ENCODE data around the gene FYB1.
"Not testable (repeated sequence)": the region's sequence is repeated elsewhere in the genome, so short reads cannot be mapped to it uniquely, and the experiment has no call there.

Gene FYB1

DNA sequence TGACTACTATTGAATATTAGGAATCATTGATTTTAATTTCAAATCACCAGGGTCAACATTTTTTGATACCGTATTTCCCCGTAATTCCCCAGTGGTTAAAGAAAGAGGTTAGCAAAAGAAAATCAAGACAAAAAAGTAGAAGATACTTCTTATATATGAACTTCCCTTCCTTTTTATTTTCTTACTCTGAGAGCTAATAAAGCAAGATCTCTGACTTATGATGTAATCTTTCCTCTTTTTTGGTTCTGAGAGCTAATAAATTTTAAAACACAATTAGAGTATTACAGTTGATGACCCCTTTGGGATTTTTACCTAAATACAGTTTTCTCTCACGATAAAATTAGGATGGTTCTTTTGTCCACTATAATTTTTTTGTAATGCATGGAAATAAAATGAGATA, 9.2 kb upstream of the FYB1 start:
- no peaks in the 10 kb centered on the region for H3K4me1 ChIP-seq (ENCODE audit: control insufficient read depth, insufficient read depth, low read length)
- H3K27me3 ChIP-seq (ENCODE audit: control insufficient read depth in 1 of 2, insufficient read depth in 2 of 2, low read length in 2 of 2): no peaks in the 10 kb centered on the region

DNA sequence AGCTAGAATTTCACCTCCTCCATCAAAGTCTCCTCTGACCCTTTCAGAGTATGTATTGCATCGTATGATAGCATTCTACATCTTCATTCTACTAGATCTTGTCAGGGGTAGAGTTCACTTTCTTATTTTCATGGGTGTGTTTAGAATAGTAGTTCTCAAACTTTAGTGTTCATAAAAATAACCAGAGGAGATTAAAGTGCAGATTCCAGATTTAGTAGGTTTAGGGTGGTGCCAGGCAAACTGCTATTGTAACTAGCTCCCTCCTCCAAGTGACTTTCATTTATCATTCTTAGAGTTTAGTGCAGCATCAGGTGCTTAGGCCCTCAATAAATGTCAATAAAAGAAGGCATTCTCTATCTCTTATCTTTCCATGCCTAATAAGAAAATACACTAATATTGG, 7.2 kb upstream of the FYB1 start:
- Histone ChIP-seq H3K27ac (ENCODE audit: low read length) (no peak overlapping the region), H3K9ac (ENCODE audit: low read length in 2 of 2) (no peak overlapping the region), H3K4me1 (ENCODE audit: control insufficient read depth, insufficient read depth, low read length) (no peaks in the 10 kb centered on the region), H3K27me3 (ENCODE audit: control insufficient read depth in 1 of 2, insufficient read depth in 2 of 2, low read length in 2 of 2) (no peaks in the 10 kb centered on the region), H3K36me3 (ENCODE audit: control insufficient read depth in 2 of 2, insufficient read depth in 2 of 2, low read length in 2 of 2) (no peaks in the 10 kb centered on the region), H3K9me3 (ENCODE audit: control insufficient read depth in 2 of 2, low read length in 2 of 2) (no peaks in the 10 kb centered on the region), H3K4me3 (ENCODE audit: low read length in 2 of 2) (no peak overlapping the region)

More for the DNA sequence above, 9.2 kb upstream of the FYB1 start:
- Histone ChIP-seq H3K9me3 (ENCODE audit: control insufficient read depth in 2 of 2, low read length in 2 of 2) (no peaks in the 10 kb centered on the region), H3K4me3 (ENCODE audit: low read length in 2 of 2) (no peak overlapping the region), H3K9ac (ENCODE audit: low read length in 2 of 2) (no peak overlapping the region), H3K27ac (ENCODE audit: low read length) (no peak overlapping the region), H3K36me3 (ENCODE audit: control insufficient read depth in 2 of 2, insufficient read depth in 2 of 2, low read length in 2 of 2) (no peaks in the 10 kb centered on the region)

DNA sequence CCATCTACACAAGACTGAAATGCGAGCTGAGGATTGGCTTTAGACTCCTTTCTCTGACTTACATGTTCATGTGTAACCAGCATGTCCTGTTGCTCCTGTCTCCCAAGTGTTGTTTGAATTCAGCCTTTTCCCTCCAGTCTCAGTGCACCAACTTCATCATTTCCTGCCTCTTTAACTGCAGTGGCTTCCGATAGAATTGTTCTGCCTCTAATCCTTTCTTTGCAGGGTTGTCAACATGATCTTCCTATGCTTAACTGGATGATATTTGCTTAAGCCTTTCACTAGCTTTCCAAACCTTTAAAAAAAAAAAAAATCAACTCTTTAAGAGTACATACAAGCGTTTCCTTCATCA, 6.7 kb upstream of the FYB1 start:
- no peaks in the 10 kb centered on the region for H3K27me3 ChIP-seq (ENCODE audit: control insufficient read depth in 1 of 2, insufficient read depth in 2 of 2, low read length in 2 of 2)
- no peak overlapping the region for H3K27ac ChIP-seq (ENCODE audit: low read length)
- H3K36me3 ChIP-seq (ENCODE audit: control insufficient read depth in 2 of 2, insufficient read depth in 2 of 2, low read length in 2 of 2): no peaks in the 10 kb centered on the region
- H3K9me3 ChIP-seq (ENCODE audit: control insufficient read depth in 2 of 2, low read length in 2 of 2): no peaks in the 10 kb centered on the region
- H3K4me1 ChIP-seq (ENCODE audit: control insufficient read depth, insufficient read depth, low read length): no peaks in the 10 kb centered on the region
- no peak overlapping the region for H3K4me3 ChIP-seq (ENCODE audit: low read length in 2 of 2)
- no peak overlapping the region for H3K9ac ChIP-seq (ENCODE audit: low read length in 2 of 2)

DNA sequence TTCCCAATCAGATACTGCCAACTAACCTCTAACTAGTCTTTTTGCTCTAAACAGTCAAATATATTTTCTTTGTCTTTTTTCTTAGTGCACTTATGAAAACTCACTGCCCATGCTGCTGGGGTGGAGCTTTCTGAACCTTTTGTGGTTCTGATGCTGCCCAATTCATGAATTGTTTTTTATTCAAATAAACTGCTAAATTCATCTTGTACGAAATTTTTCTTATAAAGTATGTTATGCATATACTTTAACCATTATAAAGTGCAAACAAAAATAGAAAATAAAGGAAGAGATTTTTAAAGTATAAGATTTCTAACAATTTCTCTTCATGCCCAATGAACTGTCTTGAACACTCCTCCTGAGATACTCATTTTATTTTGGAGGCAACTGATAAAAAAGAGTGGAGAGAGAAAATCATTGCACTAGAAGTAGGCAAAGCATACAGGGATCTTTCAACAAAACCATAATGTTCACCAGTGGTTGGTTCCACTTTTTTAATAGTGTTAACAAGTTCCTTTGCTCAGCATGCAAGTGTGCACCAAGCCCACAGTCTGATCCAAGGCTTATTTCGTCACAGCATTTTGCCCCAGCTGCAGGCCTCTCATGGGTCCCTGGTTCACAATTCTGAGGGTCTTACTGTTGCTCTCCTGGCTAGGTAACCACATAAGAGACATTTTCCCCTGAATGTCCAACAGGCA, 6.2 kb upstream of the FYB1 start:
- H3K27ac ChIP-seq (ENCODE audit: low read length): no peak overlapping the region
- no peaks in the 10 kb centered on the region for H3K9me3 ChIP-seq (ENCODE audit: control insufficient read depth in 2 of 2, low read length in 2 of 2)
- H3K4me3 ChIP-seq (ENCODE audit: low read length in 2 of 2): no peak overlapping the region
- no peaks in the 10 kb centered on the region for H3K36me3 ChIP-seq (ENCODE audit: control insufficient read depth in 2 of 2, insufficient read depth in 2 of 2, low read length in 2 of 2)
- no peak overlapping the region for H3K9ac ChIP-seq (ENCODE audit: low read length in 2 of 2)
- no peaks in the 10 kb centered on the region for H3K4me1 ChIP-seq (ENCODE audit: control insufficient read depth, insufficient read depth, low read length)
- no peaks in the 10 kb centered on the region for H3K27me3 ChIP-seq (ENCODE audit: control insufficient read depth in 1 of 2, insufficient read depth in 2 of 2, low read length in 2 of 2)

DNA sequence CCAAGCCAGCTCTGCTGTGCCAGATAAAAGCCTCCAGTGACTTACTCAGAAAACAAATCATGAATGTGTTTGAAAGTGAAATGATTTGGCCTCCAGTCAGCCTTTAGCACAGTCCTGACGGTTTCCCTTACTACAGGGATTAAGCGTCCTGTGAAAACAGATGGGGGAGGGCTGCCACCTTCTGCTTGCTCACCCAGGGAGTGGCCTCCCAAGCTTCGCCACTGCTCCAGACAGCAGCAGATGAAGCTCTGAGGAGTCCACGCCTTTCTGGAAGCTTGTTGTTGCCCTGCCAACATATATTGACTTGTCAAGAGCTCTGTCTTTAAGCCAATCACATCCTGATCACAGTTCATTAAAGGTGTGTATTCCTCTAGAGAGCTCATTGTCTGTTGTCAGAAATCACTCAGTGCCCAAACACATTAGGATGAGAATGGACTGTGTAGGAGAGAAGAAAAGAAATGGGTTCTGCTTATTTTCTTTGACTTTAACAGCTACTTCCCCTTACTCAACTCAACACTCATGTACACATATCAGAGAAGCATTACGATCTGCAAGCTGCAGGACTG, 4.9 kb upstream of the FYB1 start:
- H3K4me3 ChIP-seq (ENCODE audit: low read length in 2 of 2): no peak overlapping the region
- no peaks in the 10 kb centered on the region for H3K27me3 ChIP-seq (ENCODE audit: control insufficient read depth in 1 of 2, insufficient read depth in 2 of 2, low read length in 2 of 2)
- H3K9me3 ChIP-seq (ENCODE audit: control insufficient read depth in 2 of 2, low read length in 2 of 2): no peaks in the 10 kb centered on the region
- H3K27ac ChIP-seq (ENCODE audit: low read length): no peak overlapping the region
- H3K36me3 ChIP-seq (ENCODE audit: control insufficient read depth in 2 of 2, insufficient read depth in 2 of 2, low read length in 2 of 2): no peaks in the 10 kb centered on the region
- H3K4me1 ChIP-seq (ENCODE audit: control insufficient read depth, insufficient read depth, low read length): peaks cover 2% of the 10 kb centered on the region
- no peak overlapping the region for H3K9ac ChIP-seq (ENCODE audit: low read length in 2 of 2)

DNA sequence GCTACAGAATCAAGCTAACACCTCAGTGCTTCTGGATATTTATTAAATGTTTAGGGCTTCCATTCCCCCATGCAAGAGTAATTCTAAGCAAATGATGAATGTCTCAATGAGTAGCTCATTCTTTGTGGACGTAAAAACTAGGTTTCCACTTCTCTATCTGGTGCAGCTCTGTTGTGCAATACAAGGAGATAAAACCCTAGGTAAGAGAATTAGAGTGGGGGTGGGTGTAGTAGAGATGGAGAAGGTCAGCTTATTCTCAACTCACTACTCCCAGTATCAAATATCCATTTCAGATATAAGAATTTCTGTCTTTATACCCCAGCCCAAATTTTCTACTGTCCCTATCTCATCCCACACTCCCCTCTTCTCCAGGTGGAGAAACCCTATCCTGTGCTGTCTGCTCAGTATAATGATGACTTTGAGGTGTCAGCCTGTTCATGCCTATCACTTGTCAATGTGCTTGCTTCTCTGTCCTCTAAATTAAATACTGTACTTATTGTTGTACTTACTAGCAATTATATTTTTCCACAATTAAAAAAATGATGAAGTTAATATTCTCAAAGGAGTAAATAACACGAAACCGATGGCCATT, 4.3 kb upstream of the FYB1 start:
- no peak overlapping the region for H3K27ac ChIP-seq (ENCODE audit: low read length)
- no peaks in the 10 kb centered on the region for H3K9me3 ChIP-seq (ENCODE audit: control insufficient read depth in 2 of 2, low read length in 2 of 2)
- H3K4me3 ChIP-seq (ENCODE audit: low read length in 2 of 2): no peak overlapping the region
- peaks cover 7% of the 10 kb centered on the region for H3K4me1 ChIP-seq (ENCODE audit: control insufficient read depth, insufficient read depth, low read length)
- H3K36me3 ChIP-seq (ENCODE audit: control insufficient read depth in 2 of 2, insufficient read depth in 2 of 2, low read length in 2 of 2): no peaks in the 10 kb centered on the region
- no peaks in the 10 kb centered on the region for H3K27me3 ChIP-seq (ENCODE audit: control insufficient read depth in 1 of 2, insufficient read depth in 2 of 2, low read length in 2 of 2)
- H3K9ac ChIP-seq (ENCODE audit: low read length in 2 of 2): no peak overlapping the region

DNA sequence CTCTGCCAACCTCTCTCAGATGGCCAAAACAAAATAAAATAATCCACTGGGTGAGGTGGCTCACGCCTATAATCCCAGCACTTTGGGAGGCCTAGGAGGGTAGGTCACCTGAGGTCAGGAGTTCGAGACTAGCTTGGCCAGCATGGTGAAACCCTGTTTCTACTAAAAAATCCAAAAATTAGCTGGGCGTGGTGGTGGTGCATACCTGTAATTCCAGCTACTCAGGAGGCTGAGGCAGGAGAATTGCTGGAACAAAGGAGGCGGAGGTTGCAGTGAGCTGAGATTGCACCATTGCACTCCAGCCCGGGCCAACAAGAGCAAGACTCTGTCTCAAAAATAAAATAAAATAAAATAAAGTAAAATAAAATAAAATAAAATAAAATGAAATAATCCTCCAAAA, 2.3 kb upstream of the FYB1 start:
- H3K9ac ChIP-seq (ENCODE audit: low read length in 2 of 2); H3K4me3 ChIP-seq (ENCODE audit: low read length in 2 of 2); H3K9me3 ChIP-seq (ENCODE audit: control insufficient read depth in 2 of 2, low read length in 2 of 2); H3K36me3 ChIP-seq (ENCODE audit: control insufficient read depth in 2 of 2, insufficient read depth in 2 of 2, low read length in 2 of 2); H3K27ac ChIP-seq (ENCODE audit: low read length); H3K4me1 ChIP-seq (ENCODE audit: control insufficient read depth, insufficient read depth, low read length); H3K27me3 ChIP-seq (ENCODE audit: control insufficient read depth in 1 of 2, insufficient read depth in 2 of 2, low read length in 2 of 2): not testable (repeated sequence)

DNA sequence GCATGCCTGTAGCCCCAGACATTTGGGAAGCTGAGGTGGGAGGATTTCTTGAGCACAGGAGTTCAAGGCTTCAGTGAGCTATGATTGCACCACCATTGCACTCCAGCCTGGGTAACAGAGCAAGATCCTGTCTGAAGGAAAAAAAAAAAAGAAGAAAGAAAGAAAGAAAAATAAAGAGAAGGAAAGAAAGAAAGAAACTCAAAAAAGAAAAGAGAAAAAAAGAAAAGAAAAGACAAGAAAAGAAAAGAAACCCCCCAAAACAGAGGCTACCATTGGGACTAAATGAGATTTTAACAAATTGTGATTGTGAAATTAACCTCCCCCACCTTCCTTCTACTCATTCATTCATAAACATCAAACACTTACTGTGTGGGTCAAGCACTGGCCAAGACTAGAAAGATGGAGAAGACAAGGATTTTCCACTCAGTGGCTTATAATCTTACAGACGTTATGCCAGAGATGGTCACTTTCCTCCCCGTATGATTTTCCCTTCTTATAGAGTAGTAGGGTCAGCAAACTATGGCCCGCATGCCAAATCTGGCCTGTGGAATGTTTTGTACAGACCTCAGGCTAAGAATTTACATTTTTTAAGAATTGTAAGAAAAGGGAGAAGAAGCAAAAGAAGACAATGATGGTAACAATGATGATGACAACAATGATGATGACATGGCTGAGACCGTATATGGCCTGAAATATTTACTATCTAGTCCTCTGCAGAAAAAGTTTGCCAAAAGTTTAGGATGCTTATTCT, 1.1 kb upstream of the FYB1 start:
- H3K27ac ChIP-seq (ENCODE audit: low read length): no peak overlapping the region

DNA sequence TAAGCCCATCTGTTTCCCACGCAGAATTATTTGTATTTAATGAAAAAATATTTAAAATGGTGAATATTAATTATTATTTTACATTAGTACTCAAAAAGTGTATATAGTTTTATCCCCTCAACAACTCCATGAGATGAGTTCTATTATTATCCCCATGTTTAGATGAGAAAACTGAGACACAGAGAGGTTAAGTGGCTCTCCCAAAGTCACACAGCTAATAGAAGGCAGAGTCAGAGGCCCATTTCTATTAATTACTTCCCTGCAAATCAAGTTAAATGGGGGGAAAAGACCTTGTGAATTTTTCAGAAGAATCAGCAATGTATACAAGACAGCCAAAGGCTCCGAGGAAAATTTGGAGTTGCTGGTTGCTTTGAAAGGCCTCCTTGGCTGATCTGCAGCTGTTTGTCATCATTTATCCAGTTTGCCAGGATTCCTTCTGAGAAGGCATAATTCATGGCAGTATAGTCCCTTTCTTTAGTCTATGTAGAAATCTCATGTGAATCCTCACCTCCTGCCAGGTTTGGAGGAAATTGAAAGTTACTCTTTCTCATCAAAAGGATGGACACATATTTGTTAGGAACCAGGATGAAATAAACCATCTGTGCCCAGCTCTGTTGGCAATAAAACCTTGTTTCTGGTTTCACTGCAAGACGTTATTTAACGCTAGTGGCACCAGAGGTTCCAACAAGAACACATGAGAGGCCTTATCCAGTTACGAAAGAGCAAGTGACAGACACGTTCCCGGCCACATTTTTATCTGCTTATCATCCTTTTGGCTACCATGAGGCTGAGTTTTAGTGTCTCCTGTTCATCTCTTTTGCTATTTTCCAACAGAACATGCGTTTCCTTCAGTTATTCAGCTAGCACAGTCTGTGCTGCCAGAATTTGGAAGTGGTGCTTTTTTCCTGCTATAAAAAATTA, 621 bp downstream of the FYB1 start:
- Histone ChIP-seq H3K4me3 (ENCODE audit: low read length in 2 of 2) (peak overlapping the region in 1 of 2 donors; percentile 54), H3K36me3 (ENCODE audit: control insufficient read depth in 2 of 2, insufficient read depth in 2 of 2, low read length in 2 of 2) (no peaks in the 10 kb centered on the region), H3K27ac (ENCODE audit: low read length) (peak overlapping the region; percentile 24), H3K9me3 (ENCODE audit: control insufficient read depth in 2 of 2, low read length in 2 of 2) (no peaks in the 10 kb centered on the region), H3K27me3 (ENCODE audit: control insufficient read depth in 1 of 2, insufficient read depth in 2 of 2, low read length in 2 of 2) (no peaks in the 10 kb centered on the region), H3K9ac (ENCODE audit: low read length in 2 of 2) (peak overlapping the region in 1 of 2 donors; percentile 21), H3K4me1 (ENCODE audit: control insufficient read depth, insufficient read depth, low read length) (peaks cover 8% of the 10 kb centered on the region)

More for the DNA sequence above, 1.1 kb upstream of the FYB1 start:
- no peaks in the 10 kb centered on the region for H3K9me3 ChIP-seq (ENCODE audit: control insufficient read depth in 2 of 2, low read length in 2 of 2)
- H3K36me3 ChIP-seq (ENCODE audit: control insufficient read depth in 2 of 2, insufficient read depth in 2 of 2, low read length in 2 of 2): no peaks in the 10 kb centered on the region
- no peak overlapping the region for H3K9ac ChIP-seq (ENCODE audit: low read length in 2 of 2)
- no peaks in the 10 kb centered on the region for H3K27me3 ChIP-seq (ENCODE audit: control insufficient read depth in 1 of 2, insufficient read depth in 2 of 2, low read length in 2 of 2)
- H3K4me1 ChIP-seq (ENCODE audit: control insufficient read depth, insufficient read depth, low read length): peaks cover 8% of the 10 kb centered on the region
- H3K4me3 ChIP-seq (ENCODE audit: low read length in 2 of 2): no peak overlapping the region

All from stomach smooth muscle (tissue), 2 donors.